ENCODE results near the gene ARPC5L. TPM values are rescaled to one million over a fixed set of nuclear protein-coding genes. Genes with fewer than 3 reads are reported as not detected.

The ARPC5L gene
- total and polyA plus RNA-seq, 2 of the 13 experiments (the other 11 are each of a cell fraction or from before 2014, with no cell fraction given) = 29.9 to 33.8 TPM

GRCh38 chr9:124835026-124835557 is 26.8 kb upstream of the ARPC5L start:
- intact Hi-C loops (cut with micrococcal nuclease; ENCODE audit: unreplicated experiment) = no loop called here
- Histone ChIP-seq H3K79me2 (ENCODE audit: insufficient read depth, low read length) (no peaks in the 10 kb centered on the region), H3K27ac (ENCODE audit: extremely low read length, insufficient read depth, low read length) (no peak overlapping the region), H3K9me3 (ENCODE audit: low read length) (no peaks in the 10 kb centered on the region), H3K27me3 (ENCODE audit: control insufficient read depth in 1 of 2, insufficient read depth in 2 of 2, low read length in 2 of 2) (peaks cover 3 to 21% of the 10 kb centered on the region in 2 experiments; a peak in 4 of 5 replicates), H3K4me2 (ENCODE audit: low read depth, low read length) (peak overlapping the region; percentile 75), H3K9ac (ENCODE audit: insufficient read depth, low read depth, low read length) (peak overlapping the region; percentile 25), H3K4me3 (replicated peaks in 1 of 3; ENCODE audit: insufficient read depth in 1 of 3, low read depth in 2 of 3, low read length in 3 of 3) (peak overlapping the region in 2 of 3 experiments; percentile 25 to 67; a peak in 4 of 6 replicates), H3K4me1 (ENCODE audit: insufficient read depth, low read length) (peaks cover 50% of the 10 kb centered on the region), H3K36me3 (replicated peaks in 1 of 2; ENCODE audit: control insufficient read depth in 1 of 2, insufficient read depth in 2 of 2, low read length in 2 of 2) (no peaks in the 10 kb centered on the region), H2AFZ (ENCODE audit: low read length) (no peak overlapping the region), H4K20me1 (ENCODE audit: insufficient read depth, low read length) (no peaks in the 10 kb centered on the region)
- in situ Hi-C loops (cut with HindIII; ENCODE audit: extremely low pct_ligation_motif_present, low pct_unique_long_range_greater_than_20kb) = no loop called here
- no TSS peak for BruUV-seq (replicated peaks)
- peak; percentile 49 for ATAC-seq
- ChIA-PET POLR2A (interaction anchor here (1.1 to 1.3 kb wide), 2 partner anchors 16 to 23 kb away, joined by 3 read pairs; no protein-coding TSS in a partner anchor), CTCF (ENCODE audit: low intra/inter-chr PET ratio, low total read pairs) (no interaction called here)
- peak; percentile 36 for DNase-seq (ENCODE audit: low spot score)
- no peak for FAIRE-seq
- WGBS (ENCODE audit: low lambda C conversion rate) = 0% methylated on average over 4 of the region's 13 CpGs
- TF ChIP-seq NFIB (CRISPR knock-in tag; IDR thresholded peaks at IDR 0.05; ENCODE audit: borderline replicate concordance) = 0 out of 2 replicates have a peak, but pooled peaks have one; percentile 32
- TF ChIP-seq BCL3 (CRISPR knock-in tag; IDR thresholded peaks at IDR 0.05) = 0 out of 2 replicates have a peak, but pooled peaks have one; percentile 6
- no peak for TF ChIP-seq ZNF749 (CRISPR knock-in tag; IDR thresholded peaks at IDR 0.05; ENCODE audit: borderline replicate concordance)
- TF ChIP-seq ZZZ3 (CRISPR knock-in tag; IDR thresholded peaks at IDR 0.05; ENCODE audit: borderline replicate concordance) = no peak
- TF ChIP-seq ARID4A (CRISPR knock-in tag; IDR thresholded peaks at IDR 0.05; ENCODE audit: borderline replicate concordance) = 0 out of 2 replicates have a peak, but pooled peaks have one; percentile 17
- 0 out of 2 replicates have a peak, but pooled peaks have one; percentile 46 for TF ChIP-seq CREB3 (CRISPR knock-in tag; IDR thresholded peaks at IDR 0.05)
- TF ChIP-seq ZNF598 (CRISPR knock-in tag; IDR thresholded peaks at IDR 0.05; ENCODE audit: borderline replicate concordance) = 0 out of 2 replicates have a peak, but pooled peaks have one; percentile 25
- TF ChIP-seq ZNF800 (CRISPR knock-in tag; IDR thresholded peaks at IDR 0.05) = 0 out of 2 replicates have a peak, but pooled peaks have one; percentile 33
- no peak for TF ChIP-seq ETV5 (CRISPR knock-in tag; IDR thresholded peaks at IDR 0.05; ENCODE audit: borderline replicate concordance)
- no peak for TF ChIP-seq ZNF720 (CRISPR knock-in tag; IDR thresholded peaks at IDR 0.05)
